Middle frontal gyrus (tissue), 1 donor: ENCODE measurements around the gene ATP5F1D.

ENCODE experiments used
- DNase-seq: peaks from one replicate; pipeline ENCODE4 v3.0.0-alpha.2; 2015; ENCODE audit warnings: low spot score; ENCODE audit errors: extremely low spot score

The ATP5F1D gene

GRCh38 chr19:1291761-1292418 lies 50.3 kb downstream of the ATP5F1D start:
- DNase-seq = no peak

GRCh38 chr19:1292419-1293151 lies 51.0 kb downstream of the ATP5F1D start:
- no peak for DNase-seq

GRCh38 chr19:1293782-1294604 lies 52.4 kb downstream of the ATP5F1D start:
- DNase-seq = no peak
